Medulla oblongata (tissue), 1 donor: ENCODE measurements around the gene IL10.
"Not testable (repeated sequence)": the region's sequence is repeated elsewhere in the genome, so short reads cannot be mapped to it uniquely, and the experiment has no call there.

Source experiments
- DNase-seq: peaks from one replicate; pipeline ENCODE4 v3.0.0-alpha.2; 2015; ENCODE audit errors: extremely low spot score

Gene IL10

GRCh38 chr1:206765771-206766170 lies 6.5 kb downstream of the IL10 start:
- not testable (repeated sequence) for DNase-seq

GRCh38 chr1:206762741-206763364 lies 9.4 kb downstream of the IL10 start:
- DNase-seq, result not testable (repeated sequence)

GRCh38 chr1:206761159-206761768 lies 11.0 kb downstream of the IL10 start:
- no peak for DNase-seq

- DNase-seq, result no peak
Measured at GRCh38 chr1:206760590-206760989, 11.7 kb downstream of the IL10 start.

GRCh38 chr1:206757524-206758266 lies 14.6 kb downstream of the IL10 start:
- no peak for DNase-seq

- no peak for DNase-seq
Measured at GRCh38 chr1:206754011-206754410, 18.3 kb downstream of the IL10 start.

- DNase-seq, result no peak
Measured at GRCh38 chr1:206753141-206753540, 19.2 kb downstream of the IL10 start.

GRCh38 chr1:206752481-206752880 lies 19.8 kb downstream of the IL10 start:
- DNase-seq, result no peak

- DNase-seq, result no peak
Measured at GRCh38 chr1:206751891-206752290, 20.4 kb downstream of the IL10 start.

GRCh38 chr1:206748348-206749030 lies 23.8 kb downstream of the IL10 start:
- no peak for DNase-seq

- no peak for DNase-seq
Measured at GRCh38 chr1:206745301-206745700, 27.0 kb downstream of the IL10 start.

GRCh38 chr1:206744683-206745082 lies 27.6 kb downstream of the IL10 start:
- no peak for DNase-seq

- DNase-seq, result no peak
Measured at GRCh38 chr1:206742719-206743383, 29.4 kb downstream of the IL10 start.

- DNase-seq, result no peak
Measured at GRCh38 chr1:206741142-206741701, 31.1 kb downstream of the IL10 start.

- DNase-seq, result peak; percentile 78
Measured at GRCh38 chr1:206739411-206740076, 32.8 kb downstream of the IL10 start.

GRCh38 chr1:206738370-206739366 lies 33.6 kb downstream of the IL10 start:
- no peak for DNase-seq

- DNase-seq, result no peak
Measured at GRCh38 chr1:206737729-206738201, 34.5 kb downstream of the IL10 start.

GRCh38 chr1:206736878-206737728 lies 35.2 kb downstream of the IL10 start:
- DNase-seq, result no peak
